Activated B cell treated with CpG ODN at 0.5 μM for 24 hours (primary cell): ENCODE data around the gene FAM174C. TPM values are rescaled to one million over a fixed set of nuclear protein-coding genes. Genes with fewer than 3 reads are reported as not detected.

ENCODE experiments used
- ATAC-seq: fragments of 200-7000 bp; cut with Tn5 transposase; one replicate; pipeline ENCODE4 v1.10.0; 2021; ENCODE audit warnings: low read depth, mild to moderate bottlenecking, moderate library complexity
- CTCF ChIA-PET: fragments of 350-600 bp; sonication (Branson Sonifier 250); formaldehyde crosslinking; loops from one replicate; lab custom pipeline; 2021; ENCODE audit warnings: antibody characterized with exemption; lab: Charles Lee
- POLR2A ChIA-PET: fragments of 350-600 bp; sonication (Branson Sonifier 250); formaldehyde crosslinking; loops from one replicate; lab custom pipeline; 2021; ENCODE audit warnings: antibody characterized with exemption; lab: Charles Lee
- DNase-seq: peaks from one replicate; pipeline ENCODE4 v3.0.0; 2022
- H3K27ac Mint-ChIP-seq: one replicate; pipeline ENCODE4 v1.8.0; 2020; ENCODE audit warnings: mixed read lengths
- H3K27me3 Mint-ChIP-seq: one replicate; pipeline ENCODE4 v1.8.0; 2021; ENCODE audit warnings: mixed read lengths
- H3K36me3 Mint-ChIP-seq: one replicate; pipeline ENCODE4 v1.8.0; 2021; ENCODE audit warnings: low read depth, mixed read lengths
- H3K4me1 Mint-ChIP-seq: one replicate; pipeline ENCODE4 v1.8.0; 2021; ENCODE audit warnings: mixed read lengths
- H3K4me3 Mint-ChIP-seq: one replicate; pipeline ENCODE4 v1.8.0; 2020; ENCODE audit warnings: mild to moderate bottlenecking, mixed read lengths
- H3K9me3 Mint-ChIP-seq: one replicate; pipeline ENCODE4 v1.8.0; 2020; ENCODE audit warnings: mixed read lengths
- intact Hi-C: fragments of 100-400 bp; cut with micrococcal nuclease; formaldehyde crosslinking; loops from one replicate; pipeline ENCODE4 v1.15.1; 2024
- total RNA-seq: library from RNA; stranded (reverse); gene quantifications from 2 replicates; pipeline ENCODE4 v1.2.3, GENCODE V29; 2022
- TF ChIP-seq, protein P1 (sequence below): fragments of 200-600 bp; IDR thresholded peaks from one replicate; pipeline ENCODE4 v1.8.0; 2022; ENCODE audit warnings: antibody characterized with exemption, mild to moderate bottlenecking

Gene FAM174C
- total RNA-seq, 1 donor from 2014 or later = 47.9 TPM

GRCh38 chr19:1307755-1308303, 32.5 kb downstream of the FAM174C start:
- ATAC-seq = no peak
- no peaks in the 10 kb centered on the region for H3K9me3 Mint-ChIP-seq
- H3K27me3 Mint-ChIP-seq = no peaks in the 10 kb centered on the region
- DNase-seq = no peak
- TF ChIP-seq, protein P1, sequence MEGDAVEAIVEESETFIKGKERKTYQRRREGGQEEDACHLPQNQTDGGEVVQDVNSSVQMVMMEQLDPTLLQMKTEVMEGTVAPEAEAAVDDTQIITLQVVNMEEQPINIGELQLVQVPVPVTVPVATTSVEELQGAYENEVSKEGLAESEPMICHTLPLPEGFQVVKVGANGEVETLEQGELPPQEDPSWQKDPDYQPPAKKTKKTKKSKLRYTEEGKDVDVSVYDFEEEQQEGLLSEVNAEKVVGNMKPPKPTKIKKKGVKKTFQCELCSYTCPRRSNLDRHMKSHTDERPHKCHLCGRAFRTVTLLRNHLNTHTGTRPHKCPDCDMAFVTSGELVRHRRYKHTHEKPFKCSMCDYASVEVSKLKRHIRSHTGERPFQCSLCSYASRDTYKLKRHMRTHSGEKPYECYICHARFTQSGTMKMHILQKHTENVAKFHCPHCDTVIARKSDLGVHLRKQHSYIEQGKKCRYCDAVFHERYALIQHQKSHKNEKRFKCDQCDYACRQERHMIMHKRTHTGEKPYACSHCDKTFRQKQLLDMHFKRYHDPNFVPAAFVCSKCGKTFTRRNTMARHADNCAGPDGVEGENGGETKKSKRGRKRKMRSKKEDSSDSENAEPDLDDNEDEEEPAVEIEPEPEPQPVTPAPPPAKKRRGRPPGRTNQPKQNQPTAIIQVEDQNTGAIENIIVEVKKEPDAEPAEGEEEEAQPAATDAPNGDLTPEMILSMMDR = no peak
- intact Hi-C loops = no loop called here
- CTCF ChIA-PET = no interaction called here
- H3K4me1 Mint-ChIP-seq = peaks cover 2% of the 10 kb centered on the region
- POLR2A ChIA-PET = interaction anchor here (0.7 kb wide), 1 partner anchor 10 kb away, joined by 7 read pairs; no protein-coding TSS in a partner anchor
- no peak overlapping the region for H3K27ac Mint-ChIP-seq
- H3K36me3 Mint-ChIP-seq = no peaks in the 10 kb centered on the region
- H3K4me3 Mint-ChIP-seq = no peak overlapping the region

DNA sequence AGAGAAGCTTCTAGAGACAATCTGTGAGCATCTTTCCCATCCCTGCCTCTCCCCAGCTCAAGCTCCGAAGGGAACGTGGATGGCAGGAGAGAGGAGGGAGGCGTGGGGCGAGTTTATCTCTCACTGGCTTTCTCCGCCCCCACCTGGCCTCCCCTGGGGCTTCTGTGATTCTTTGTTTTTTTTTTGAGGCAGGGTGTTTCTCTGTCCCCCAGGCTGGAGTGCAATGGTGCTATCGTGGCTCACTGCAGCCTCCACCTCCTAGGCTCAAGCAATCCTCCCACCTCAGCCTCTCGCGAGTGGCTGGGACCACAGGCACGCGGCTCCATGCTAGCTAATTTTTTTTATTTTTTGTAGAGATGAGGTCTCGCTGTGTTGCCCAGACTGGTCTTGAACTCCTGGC, 33.4 kb downstream of the FAM174C start:
- no peaks in the 10 kb centered on the region for H3K9me3 Mint-ChIP-seq
- DNase-seq = no peak
- H3K36me3 Mint-ChIP-seq = no peaks in the 10 kb centered on the region
- H3K4me3 Mint-ChIP-seq = no peak overlapping the region
- TF ChIP-seq, protein P1 = no peak
- intact Hi-C loops = no loop called here
- no peaks in the 10 kb centered on the region for H3K27me3 Mint-ChIP-seq
- ChIA-PET CTCF (no interaction called here), POLR2A (no interaction called here)
- ATAC-seq = no peak
- H3K27ac Mint-ChIP-seq = no peak overlapping the region
- H3K4me1 Mint-ChIP-seq = no peaks in the 10 kb centered on the region

GRCh38 chr19:1309977-1310852, 34.9 kb downstream of the FAM174C start:
- peaks cover 2% of the 10 kb centered on the region for H3K27me3 Mint-ChIP-seq
- ChIA-PET POLR2A (no interaction called here), CTCF (no interaction called here)
- DNase-seq (no peak), ATAC-seq (no peak)
- intact Hi-C loops = no loop called here
- TF ChIP-seq, protein P1 = no peak
- H3K4me3 Mint-ChIP-seq = no peak overlapping the region
- no peak overlapping the region for H3K27ac Mint-ChIP-seq
- no peaks in the 10 kb centered on the region for H3K4me1 Mint-ChIP-seq
- no peaks in the 10 kb centered on the region for H3K36me3 Mint-ChIP-seq
- no peaks in the 10 kb centered on the region for H3K9me3 Mint-ChIP-seq

DNA sequence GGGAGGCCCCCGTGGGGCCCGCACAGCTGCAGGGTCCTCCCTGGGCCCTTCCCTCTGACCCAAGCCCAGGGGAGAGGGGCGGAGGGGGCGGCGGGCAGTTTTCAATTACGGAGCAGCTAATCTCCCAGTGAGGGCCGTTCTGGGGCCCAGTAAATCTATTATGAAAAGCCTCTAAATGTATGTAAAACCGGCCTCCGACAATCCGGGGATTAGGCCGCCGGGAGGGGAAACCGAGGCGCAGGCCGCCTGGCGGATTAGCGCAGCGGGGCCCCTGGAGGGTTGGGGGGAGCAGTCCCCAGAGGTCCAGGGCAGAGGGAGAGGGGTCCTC, 35.5 kb downstream of the FAM174C start:
- Mint-ChIP-seq H3K9me3 (no peaks in the 10 kb centered on the region), H3K27ac (no peak overlapping the region), H3K4me3 (no peak overlapping the region), H3K4me1 (no peaks in the 10 kb centered on the region), H3K36me3 (no peaks in the 10 kb centered on the region), H3K27me3 (peaks cover 2% of the 10 kb centered on the region)
- ChIA-PET CTCF (no interaction called here), POLR2A (no interaction called here)
- ATAC-seq = no peak
- intact Hi-C loops = no loop called here
- no peak for DNase-seq
- TF ChIP-seq, protein P1 = no peak

- ATAC-seq (no peak), DNase-seq (no peak)
- Mint-ChIP-seq H3K27me3 (peaks cover 2% of the 10 kb centered on the region), H3K4me1 (no peaks in the 10 kb centered on the region), H3K27ac (no peak overlapping the region), H3K36me3 (no peaks in the 10 kb centered on the region), H3K4me3 (no peak overlapping the region), H3K9me3 (no peaks in the 10 kb centered on the region)
- TF ChIP-seq, protein P1 = no peak
- intact Hi-C loops = no loop called here
- ChIA-PET POLR2A (interaction anchor here (0.5 kb wide), 1 partner anchor 94 kb away, joined by 4 read pairs; no protein-coding TSS in a partner anchor), CTCF (no interaction called here)
Observed at GRCh38 chr19:1311543-1312091, 36.3 kb downstream of the FAM174C start.
